HS-27A (cell line): Measurements from ENCODE around the gene TTLL4.

Experiments
- DNase-seq: peaks from one replicate; pipeline ENCODE4 v3.0.0-alpha.2; 2012; ENCODE audit warnings: low read depth, missing footprints

The TTLL4 gene

GRCh38 chr2:218717262-218717661 lies 6.6 kb downstream of the TTLL4 start:
- no peak for DNase-seq

GRCh38 chr2:218718058-218718457 lies 7.4 kb downstream of the TTLL4 start:
- no peak for DNase-seq

- DNase-seq, result no peak
These were observed 8.8 kb downstream of the TTLL4 start for GRCh38 chr2:218719457-218719856.

GRCh38 chr2:218720048-218721041 lies 9.7 kb downstream of the TTLL4 start:
- DNase-seq, result no peak

- DNase-seq, result no peak
These were observed 10.9 kb downstream of the TTLL4 start for GRCh38 chr2:218721488-218721887.

GRCh38 chr2:218721934-218722333 lies 11.3 kb downstream of the TTLL4 start:
- DNase-seq, result no peak

- no peak for DNase-seq
These were observed 11.8 kb downstream of the TTLL4 start for GRCh38 chr2:218722419-218722818.

- no peak for DNase-seq
These were observed 12.5 kb downstream of the TTLL4 start for GRCh38 chr2:218722876-218723785.

- no peak for DNase-seq
These were observed 15.5 kb downstream of the TTLL4 start for GRCh38 chr2:218726004-218726574.

- DNase-seq, result no peak
These were observed 17.0 kb downstream of the TTLL4 start for GRCh38 chr2:218727502-218728165.

GRCh38 chr2:218729640-218730039 lies 19.0 kb downstream of the TTLL4 start:
- DNase-seq, result no peak

GRCh38 chr2:218732052-218732760 lies 21.6 kb downstream of the TTLL4 start:
- DNase-seq, result no peak

GRCh38 chr2:218732761-218733158 lies 22.1 kb downstream of the TTLL4 start:
- DNase-seq, result no peak

GRCh38 chr2:218733171-218734021 lies 22.8 kb downstream of the TTLL4 start:
- no peak for DNase-seq

GRCh38 chr2:218734190-218734975 lies 23.7 kb downstream of the TTLL4 start:
- no peak for DNase-seq

- DNase-seq, result no peak
These were observed 25.9 kb downstream of the TTLL4 start for GRCh38 chr2:218736531-218736930.

- DNase-seq, result no peak
These were observed 32.4 kb downstream of the TTLL4 start for GRCh38 chr2:218743068-218743467.

GRCh38 chr2:218744615-218745014 lies 34.0 kb downstream of the TTLL4 start:
- DNase-seq, result no peak

- DNase-seq, result no peak
These were observed 34.5 kb downstream of the TTLL4 start for GRCh38 chr2:218745160-218745558.
